ENCODE measurements around the gene L2HGDH.
"Not testable (repeated sequence)": the region's sequence is repeated elsewhere in the genome, so short reads cannot be mapped to it uniquely, and the experiment has no call there.

Gene L2HGDH

GRCh38 chr14:50339178-50339804, 27.3 kb upstream of the L2HGDH start:
- DNase-seq (ENCODE audit: low read depth in 2 of 2) = no peak

DNA sequence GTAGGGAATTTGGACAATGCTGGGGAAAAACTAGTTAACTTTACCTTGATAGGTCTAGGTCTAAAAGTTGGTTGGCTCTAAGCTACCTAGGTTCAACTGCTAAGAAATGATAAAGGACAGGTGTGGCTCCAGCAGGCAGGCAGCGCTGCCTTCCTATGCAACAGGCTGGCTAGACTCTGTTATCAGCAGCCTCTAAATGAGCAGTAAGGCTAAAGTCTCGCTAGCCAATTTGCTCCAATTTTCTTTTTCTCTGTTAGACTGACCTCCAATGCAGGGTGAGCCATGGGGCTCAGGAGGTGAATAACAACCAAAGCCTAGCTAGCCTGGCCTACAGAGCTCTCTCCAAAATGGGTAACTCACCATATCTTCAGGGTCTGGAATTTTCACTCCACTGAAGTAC, 26.6 kb upstream of the L2HGDH start:
- no peak for DNase-seq (ENCODE audit: low read depth in 2 of 2)

DNA sequence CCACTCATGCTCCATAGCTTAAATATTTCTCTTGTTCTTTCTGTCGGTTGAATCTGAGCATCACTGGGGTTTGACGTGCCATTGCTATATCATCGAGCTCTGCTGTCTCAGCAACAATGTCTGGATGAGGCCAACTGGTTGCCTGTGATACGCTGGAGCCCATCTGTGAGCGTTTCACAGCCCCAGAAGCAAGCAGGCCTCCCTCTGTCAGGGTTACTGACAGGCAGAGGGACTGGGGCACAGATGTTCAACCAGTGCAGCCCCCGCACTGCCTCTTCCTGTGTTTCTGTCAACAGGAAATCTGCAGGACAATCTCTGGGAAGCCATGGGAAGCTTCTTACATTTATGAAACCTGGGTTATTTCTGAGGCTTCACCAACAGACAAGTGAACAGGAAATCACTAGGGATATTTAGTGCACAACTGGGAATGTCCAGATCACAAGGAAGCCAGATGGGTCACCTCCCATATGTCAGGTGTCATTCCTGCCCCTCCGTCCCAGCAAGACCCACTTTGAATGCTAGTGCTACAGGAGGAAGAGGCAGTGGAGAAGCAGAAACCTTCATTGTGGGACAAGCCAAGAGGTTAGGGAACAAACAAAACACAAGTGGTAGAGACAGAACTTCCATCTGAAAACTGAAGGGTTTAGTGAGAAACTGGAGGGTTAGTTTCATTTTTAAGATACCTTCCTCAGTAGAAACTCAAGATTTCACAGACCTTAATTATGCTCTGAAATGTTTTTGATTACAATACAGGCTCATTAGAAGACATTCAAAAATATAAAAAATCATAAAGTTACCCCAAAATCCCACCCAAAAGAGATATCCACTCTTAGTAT, 24.2 kb upstream of the L2HGDH start:
- no peak for DNase-seq (ENCODE audit: low read depth in 2 of 2)

GRCh38 chr14:50335389-50335788, 23.4 kb upstream of the L2HGDH start:
- DNase-seq (ENCODE audit: low read depth in 2 of 2) = peak in 1 of 2 experiments; percentile 72

- no peak for DNase-seq (ENCODE audit: low read depth in 2 of 2)
Observed at GRCh38 chr14:50334211-50334610, 22.2 kb upstream of the L2HGDH start.

DNA sequence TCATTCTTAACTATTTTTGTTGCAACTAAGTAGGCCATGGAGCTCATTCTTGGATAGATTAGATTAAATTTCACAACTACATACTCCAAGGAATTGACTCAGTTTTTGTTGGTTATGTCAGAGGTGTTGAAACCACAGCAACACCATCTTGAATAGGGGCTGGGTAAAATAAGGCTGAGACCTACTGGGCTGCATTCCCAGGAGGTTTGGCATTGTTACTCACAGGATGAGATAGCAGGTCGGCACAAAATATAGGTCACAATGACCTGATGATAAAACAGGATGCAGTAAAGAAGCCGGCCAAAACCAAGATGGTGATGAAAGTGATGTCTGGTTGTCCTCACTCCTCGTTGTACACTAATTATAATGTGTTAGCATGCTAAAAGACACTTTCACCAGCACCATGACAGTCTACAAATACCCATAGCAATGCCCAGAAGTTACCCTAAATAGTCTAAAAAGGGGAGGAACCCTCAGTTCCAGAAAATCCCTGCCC, 21.0 kb upstream of the L2HGDH start:
- peak; percentile 83 to 84 for DNase-seq (ENCODE audit: low read depth in 2 of 2)

- DNase-seq (ENCODE audit: low read depth in 2 of 2) = no peak
Observed at GRCh38 chr14:50331596-50331995, 19.6 kb upstream of the L2HGDH start.

- DNase-seq (ENCODE audit: low read depth in 2 of 2) = peak; percentile 83 to 84
Observed at GRCh38 chr14:50321009-50321660, 9.1 kb upstream of the L2HGDH start.

- DNase-seq (ENCODE audit: low read depth in 2 of 2) = no peak
Observed at GRCh38 chr14:50320283-50320682, 8.3 kb upstream of the L2HGDH start.

GRCh38 chr14:50319721-50320120, 7.7 kb upstream of the L2HGDH start:
- DNase-seq (ENCODE audit: low read depth in 2 of 2) = no peak

DNA sequence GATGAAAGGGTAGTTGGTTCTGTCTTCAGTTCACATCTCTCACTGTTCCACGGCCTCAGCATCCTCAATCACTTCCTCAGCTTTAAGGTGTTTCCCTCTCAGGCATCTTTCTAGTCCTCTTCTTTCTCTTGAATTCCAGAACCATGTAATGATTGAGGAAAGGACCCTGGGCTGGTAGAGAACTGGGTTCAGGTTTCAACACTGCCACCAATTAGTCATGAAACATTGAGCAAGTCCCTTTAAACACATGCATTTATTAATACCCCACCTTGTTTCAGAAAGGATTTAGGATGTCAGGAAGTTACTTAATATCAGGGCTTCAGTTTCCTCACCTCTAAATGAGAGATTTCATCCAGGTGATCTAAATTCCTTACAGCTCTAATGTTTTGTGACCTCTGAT, 7.3 kb upstream of the L2HGDH start:
- DNase-seq (ENCODE audit: low read depth in 2 of 2) = no peak

- no peak for DNase-seq (ENCODE audit: low read depth in 2 of 2)
Observed at GRCh38 chr14:50318031-50318626, 6.1 kb upstream of the L2HGDH start.

DNA sequence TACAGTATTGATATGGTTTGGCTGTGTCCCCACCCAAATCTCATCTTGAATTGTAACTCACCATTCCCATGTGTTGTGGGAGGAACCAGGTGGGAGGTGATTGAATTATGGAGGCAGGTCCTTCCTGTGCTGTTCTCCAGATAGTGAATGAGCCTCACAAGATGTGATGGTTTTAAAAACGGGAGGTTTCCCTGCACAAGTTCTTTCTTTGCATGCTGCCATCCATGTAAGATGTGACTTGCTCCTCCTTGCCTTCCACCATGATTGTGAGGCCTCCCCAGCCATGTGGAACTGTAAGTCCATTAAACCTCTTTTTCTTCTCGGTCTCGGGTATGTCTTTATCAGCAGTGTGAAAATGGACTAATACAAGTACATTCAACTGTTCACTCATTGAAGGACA, 2.1 kb upstream of the L2HGDH start:
- DNase-seq (ENCODE audit: low read depth in 2 of 2) = not testable (repeated sequence)

DNA sequence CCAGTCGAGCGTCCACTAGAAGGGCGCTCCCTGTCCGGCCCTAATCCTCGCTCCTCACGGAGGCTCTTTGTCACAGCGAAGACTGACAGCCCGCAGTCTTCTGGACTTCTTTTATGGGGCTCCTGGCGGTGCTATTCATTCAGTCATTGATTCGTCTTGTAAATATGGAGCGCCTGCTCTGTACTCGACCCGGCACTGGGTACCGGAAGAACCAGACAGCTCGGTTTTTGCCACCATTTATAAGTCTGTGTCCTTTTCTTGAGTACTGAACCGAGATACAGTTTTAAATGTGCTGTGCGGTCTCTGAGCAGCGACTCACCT, 665 bp upstream of the L2HGDH start:
- DNase-seq (ENCODE audit: low read depth in 2 of 2) = no peak

DNA sequence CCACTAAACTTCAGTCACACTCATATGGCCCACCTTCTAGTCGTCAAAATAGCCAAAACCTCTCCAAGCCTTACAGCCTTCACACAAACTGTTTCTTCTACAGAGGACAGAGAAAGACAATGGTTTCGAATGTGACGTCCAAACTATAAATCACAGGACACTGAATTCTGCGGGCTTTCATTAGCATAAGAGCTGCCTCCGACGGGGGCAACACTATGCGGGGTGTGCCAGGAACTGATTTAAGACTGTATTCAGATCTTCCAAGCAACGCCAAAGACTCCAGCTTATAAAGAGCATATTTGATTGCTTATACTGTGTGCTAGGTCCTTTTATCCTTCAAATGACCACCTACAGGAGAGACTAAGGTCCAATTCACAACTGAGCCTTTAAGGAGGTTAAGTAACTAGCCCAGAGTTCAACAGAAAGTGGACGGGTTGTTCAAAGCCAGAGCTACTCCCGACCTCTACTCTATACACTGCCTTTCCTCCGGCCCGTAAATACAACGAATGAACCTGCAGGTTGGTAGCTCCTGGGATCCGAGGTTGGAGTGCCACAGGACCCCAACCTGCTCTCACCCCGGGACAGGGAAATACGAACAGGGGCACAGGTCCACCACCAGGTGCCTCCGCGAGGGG, 575 bp downstream of the L2HGDH start:
- DNase-seq (ENCODE audit: low read depth in 2 of 2) = no peak

DNA sequence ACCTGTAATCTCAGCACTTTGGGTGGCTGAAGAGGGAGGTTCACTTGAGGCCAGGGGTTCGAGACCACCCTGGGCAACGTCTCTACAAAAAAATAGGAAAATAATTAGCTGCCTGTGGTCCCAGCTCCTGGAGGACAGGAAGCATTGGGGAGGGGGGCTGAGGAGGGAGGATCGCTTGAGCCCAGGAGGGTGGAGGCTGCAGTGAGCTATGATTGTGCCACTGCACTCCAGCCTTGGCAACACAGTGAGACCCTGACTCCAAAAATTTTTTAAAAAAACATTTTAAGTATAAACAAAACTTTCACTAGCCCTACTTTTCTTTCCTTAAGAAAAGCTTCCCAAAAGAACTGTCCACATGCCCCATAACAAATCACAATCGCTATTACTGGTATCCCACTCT, 1.6 kb downstream of the L2HGDH start:
- no peak for DNase-seq (ENCODE audit: low read depth in 2 of 2)

DNA sequence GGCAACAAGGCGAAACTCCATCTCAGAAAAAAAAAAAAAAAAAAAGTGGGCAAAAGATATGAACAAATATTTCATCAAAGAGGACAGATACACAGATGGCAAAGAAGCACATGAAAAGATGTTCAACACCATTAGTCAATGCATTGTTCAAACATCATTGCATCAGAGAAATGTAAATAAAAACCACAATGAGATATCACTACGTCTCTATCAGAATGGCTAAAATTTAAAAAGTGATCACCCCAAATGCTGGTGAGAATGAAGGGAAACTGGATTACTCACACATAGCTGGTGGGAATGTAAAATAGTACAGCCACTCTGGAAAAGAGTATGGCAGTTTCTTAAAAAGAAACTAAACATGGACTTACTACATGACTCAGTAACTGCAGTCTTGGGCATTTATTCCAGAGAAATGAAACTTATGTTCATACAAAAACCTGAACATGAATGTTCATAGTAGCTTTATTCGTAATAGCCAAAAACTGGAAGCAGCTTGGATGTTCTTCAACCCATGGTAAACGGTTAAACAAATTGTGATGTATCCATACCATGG, 3.6 kb downstream of the L2HGDH start:
- DNase-seq (ENCODE audit: low read depth in 2 of 2) = no peak

DNA sequence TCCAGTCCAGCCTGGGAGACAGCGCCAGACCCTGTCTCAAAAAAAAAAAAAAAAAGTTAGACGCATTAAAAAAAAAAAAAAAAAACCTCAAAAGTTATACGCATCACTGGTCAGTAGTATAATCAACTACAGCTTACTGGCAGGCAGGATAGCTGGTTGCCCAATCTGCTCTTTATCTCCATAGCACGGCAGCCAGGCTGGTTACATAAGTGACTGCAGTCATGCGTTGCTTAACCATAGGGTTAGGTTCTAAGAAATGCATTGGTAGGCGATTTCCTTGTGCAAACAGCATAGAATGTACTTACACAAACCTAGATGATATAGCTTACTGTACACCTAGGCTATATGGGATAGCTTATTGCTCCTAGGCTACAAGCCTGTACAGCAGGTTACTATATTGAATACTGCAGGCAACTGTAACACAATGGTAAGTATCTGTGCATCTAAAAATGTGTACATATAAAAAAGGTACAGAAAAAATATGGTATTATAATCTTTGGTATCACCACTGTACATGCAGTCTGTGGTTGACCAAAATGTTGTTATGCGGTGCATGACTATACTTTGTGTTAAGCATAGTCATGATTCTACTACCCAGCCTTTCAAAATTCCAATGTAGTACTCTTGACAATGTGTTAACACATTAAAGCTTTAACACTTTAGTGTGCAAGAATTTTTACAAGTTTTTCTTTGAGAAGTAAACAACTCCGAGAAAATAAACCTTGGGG, 8.1 kb downstream of the L2HGDH start:
- no peak for DNase-seq (ENCODE audit: low read depth in 2 of 2)

DNA sequence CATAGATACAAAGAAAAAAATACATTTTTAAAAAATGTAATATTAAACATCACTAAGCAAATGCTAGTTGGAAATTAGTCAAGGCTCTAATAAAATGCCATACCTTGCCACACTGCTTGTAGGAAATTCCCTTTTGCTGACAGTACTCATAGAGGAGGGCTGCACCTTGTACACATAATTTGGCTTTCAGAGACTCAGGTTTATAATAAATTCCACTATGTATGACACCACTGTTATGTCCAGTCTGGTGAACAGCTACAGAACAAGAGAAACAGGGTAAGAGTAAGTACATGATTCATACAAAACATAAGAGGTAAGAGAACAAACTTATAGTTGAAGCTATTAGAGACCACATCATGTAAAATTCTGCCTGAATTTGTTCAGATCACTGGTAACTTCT, 10.1 kb downstream of the L2HGDH start:
- no peak for DNase-seq (ENCODE audit: low read depth in 2 of 2)

- DNase-seq (ENCODE audit: low read depth in 2 of 2) = no peak
Observed at GRCh38 chr14:50299585-50299984, 12.4 kb downstream of the L2HGDH start.

- DNase-seq (ENCODE audit: low read depth in 2 of 2) = no peak
Observed at GRCh38 chr14:50290306-50290705, 21.7 kb downstream of the L2HGDH start.
